GM18502 (cell line): ENCODE data around the gene TNIK.
"Not testable (repeated sequence)": the region's sequence is repeated elsewhere in the genome, so short reads cannot be mapped to it uniquely, and the experiment has no call there.

ENCODE experiments used
- ATAC-seq: cut with Tn5 transposase; IDR thresholded peaks from one replicate; pipeline ENCODE4 v1.9.1; 2021; ENCODE audit warnings: mild to moderate bottlenecking; ENCODE audit not compliant: unreplicated experiment, poor library complexity

TNIK gene

DNA sequence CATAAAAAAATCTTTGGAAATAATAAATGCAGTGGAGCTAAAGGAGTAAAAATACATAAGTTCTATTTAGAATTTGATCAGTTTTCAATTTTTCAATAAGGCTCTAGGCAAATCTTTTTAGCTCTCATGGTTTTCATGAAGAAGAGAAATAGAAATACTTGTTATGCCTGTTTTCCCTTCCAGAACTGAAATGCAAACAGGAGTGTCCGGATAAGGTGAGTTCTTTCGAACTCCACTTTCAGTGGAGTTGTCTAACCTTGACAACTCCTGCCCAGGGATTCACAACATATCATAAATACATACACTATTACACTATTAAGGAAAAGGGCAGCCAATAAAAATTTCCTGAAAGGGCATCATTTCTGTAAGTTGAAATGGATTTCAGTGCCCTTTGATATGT lies 217.3 kb downstream of the TNIK start:
- no peak for ATAC-seq

DNA sequence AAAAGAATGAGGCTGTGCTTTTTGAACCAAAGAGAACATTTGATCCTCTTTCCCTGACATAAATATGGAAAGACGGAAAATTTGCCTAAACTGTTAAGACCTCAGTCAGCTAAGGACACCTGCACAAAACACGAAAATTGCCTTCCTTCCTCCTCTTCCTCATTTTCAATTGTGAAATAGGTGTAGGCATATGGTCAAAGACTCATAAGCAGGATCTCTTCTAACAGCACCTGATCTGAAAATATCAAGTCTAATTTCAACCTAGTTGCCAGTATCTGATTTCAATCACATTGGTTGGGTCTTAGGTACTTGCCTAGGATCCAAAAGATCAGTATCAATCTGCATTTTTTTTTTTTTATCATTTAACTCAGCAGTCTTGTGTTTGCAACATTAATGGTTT lies 218.0 kb downstream of the TNIK start:
- ATAC-seq = no peak

DNA sequence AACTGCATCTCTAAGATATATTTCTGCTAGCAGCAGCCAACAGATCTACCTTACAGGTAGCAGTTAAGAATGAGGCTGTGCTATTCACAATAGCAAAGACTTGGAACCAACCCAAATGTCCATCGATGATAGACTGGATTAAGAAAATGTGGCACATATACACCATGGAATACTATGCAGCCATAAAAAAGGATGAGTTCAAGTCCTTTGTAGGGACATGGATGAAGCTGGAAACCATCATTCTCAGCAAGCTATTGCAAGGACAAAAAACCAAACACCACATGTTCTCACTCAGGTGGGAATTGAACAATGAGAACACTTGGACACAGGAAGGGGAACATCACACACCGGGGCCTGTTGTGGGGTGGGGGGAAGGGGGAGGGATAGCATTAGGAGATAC lies 218.6 kb downstream of the TNIK start:
- ATAC-seq = not testable (repeated sequence)

DNA sequence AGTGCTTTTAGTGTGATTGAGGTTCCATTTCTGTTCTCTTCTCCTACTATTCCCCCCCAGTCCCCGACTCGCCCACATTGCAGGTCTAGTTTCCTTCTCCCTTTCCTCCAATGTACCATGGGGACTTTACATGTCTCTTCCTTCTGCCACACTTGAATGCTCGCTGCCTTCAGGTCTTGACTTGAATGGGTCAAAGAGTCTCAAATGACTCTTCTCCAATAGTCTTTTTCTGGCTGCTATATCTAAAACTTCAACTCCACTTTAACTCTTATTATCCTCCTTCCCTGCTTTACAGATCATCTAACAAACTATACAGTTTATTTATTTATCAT lies 219.7 kb downstream of the TNIK start:
- ATAC-seq = peak; percentile 62

DNA sequence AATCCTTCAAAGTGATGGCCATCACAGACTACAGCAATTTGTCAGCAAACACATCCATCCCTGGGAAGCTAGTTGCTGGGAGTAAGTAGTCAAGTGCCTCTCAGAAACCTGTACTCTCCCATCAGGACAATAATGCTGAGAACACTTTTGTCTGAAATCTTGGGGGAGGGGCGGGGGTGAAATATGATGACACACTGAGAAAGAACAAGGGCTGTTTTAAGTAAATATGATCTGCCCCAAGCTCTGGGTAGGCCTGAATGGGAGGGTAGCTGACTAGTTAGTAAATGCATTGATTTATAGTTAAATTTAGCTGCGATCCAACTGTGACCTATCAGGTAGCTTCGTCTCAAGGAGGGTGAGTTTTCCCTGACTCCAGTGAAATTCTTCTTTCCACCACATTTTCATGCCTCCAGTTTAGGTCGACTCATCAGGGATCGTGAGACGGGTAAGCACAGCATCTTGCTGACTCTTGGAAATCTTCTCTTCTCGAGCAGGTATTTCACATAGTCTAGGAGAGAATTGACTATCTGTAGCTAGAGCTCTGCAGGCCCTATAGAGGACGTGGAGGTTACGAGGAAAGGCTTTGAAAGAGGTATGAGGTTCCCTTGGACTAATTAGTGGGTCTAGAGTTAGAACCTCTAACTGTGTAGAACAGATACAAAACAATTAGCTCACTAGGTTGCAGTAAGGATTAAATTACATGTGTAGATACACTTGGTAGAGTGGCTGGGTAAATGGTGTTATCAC lies 220.3 kb downstream of the TNIK start:
- peak; percentile 28 for ATAC-seq

DNA sequence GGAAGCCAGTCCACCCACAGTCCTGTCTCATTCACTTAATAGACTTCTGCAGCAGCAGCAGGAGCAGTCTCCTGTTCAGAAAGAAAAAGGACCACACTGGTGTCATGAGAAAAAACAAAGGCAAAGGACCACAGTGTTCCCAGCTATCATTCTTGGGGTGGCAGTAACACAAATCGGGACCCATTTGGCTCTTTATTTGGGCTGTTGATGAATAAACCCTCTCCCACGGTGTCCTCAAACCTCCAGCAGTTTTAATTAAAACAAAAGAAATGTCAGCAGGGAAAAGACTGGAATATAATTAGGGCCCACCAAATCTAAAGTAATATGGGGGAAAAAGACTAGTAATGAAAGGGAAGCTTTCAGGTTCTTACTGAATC lies 223.2 kb downstream of the TNIK start:
- ATAC-seq = no peak

DNA sequence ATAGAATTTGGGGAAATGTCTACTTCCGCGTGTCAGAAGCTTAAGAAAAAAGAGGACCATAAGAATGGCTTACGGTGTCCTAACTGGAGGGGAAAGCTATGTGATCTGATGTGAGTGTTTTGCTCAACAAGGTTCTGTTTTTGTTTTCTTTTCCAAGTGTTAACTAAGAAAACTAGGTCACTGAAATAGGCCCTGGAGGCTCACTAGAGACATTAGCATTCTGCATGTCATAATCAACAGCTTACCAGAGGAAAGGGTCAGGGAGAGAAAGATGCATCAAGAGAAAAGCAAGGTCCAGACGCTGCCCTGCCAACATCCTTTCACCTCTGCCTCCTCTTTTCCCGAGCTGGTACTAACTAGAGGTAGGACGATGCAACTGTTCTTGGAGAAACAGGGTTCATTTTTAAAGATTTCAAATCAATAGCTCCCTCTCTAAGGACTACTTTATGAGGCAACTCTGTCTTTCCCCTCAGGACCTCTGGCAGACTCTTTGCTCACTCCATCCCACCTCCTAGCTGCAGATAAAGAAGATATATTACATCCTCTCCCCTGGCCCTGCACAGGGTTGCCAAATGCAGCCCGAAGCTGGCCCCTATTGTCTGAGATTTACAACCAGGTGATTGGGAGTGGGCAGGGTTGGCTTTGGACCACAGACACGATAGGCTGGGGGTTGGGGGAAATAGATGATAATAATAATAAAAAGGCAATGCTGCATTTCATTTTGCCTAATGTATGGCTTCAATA lies 223.8 kb downstream of the TNIK start:
- no peak for ATAC-seq

DNA sequence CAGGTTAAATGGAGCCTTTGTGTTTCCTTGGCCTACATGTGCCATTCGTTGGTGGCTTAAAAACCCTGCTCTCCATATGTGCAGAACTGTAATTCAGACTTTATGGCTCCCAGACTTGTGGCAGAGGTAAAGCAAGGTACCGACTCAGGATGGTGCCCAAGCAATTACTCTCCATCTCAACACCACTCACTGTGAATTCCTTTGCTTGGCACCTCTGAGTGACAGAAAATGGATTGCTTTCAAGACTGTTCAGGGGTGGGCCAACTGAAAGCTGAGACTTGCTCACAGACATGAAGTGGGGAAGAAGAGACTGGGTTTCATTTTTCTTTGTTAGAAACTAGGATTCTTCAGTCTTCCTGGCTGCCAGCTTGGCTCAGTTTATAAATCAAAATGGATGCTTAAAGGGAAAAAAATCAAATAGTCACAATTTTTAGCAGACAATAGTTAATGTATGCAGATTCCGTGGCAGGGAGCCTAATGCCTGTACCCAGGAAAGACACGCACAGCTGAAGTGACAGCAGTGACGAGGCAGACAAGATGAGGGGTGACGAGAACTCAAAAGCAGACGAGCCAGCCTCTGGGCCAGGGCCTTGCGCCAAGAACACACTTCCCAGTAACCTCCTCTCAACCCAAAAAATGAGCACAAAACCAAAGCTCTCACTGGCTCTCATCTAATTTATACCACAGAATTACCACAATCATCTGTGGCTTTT lies 225.8 kb downstream of the TNIK start:
- ATAC-seq = no peak

DNA sequence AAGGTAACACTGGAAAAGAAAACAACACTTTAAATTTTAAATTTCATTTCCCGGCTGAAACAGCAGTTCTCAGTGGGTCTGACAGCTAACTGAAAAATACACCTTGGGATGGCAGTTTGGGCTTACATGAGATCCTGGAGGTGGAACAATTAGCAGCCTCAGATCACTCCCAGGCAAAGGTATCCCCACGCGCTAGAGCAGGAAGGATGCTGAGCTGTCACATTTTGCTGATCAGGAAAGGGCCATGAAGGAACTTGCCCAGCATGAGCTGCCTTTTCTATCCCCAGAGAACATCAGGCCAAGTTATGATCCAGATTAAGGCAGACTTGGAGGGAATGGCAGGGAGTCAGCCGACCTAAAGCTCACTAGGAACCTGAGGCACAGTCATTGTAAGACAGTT lies 228.8 kb downstream of the TNIK start:
- ATAC-seq = no peak

DNA sequence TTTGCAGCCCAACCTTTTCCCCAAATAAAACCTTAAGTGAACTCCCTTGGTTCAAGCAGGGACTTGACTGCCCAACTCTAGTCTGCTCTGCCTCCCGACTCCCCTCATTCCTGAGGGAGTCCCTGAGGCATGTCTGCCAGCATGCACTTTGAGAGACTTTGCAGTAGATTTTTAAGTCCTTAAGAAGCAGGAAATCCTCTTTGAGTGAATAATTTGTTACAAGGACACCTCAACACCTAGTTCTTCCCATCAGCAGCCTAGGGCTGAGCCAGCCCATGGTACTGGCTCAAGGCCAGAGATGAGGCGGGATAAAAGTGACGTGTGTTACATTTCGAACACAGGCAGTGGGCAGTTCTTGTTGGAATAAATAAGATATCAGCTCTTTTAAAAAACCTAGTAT lies 229.3 kb downstream of the TNIK start:
- ATAC-seq = no peak

DNA sequence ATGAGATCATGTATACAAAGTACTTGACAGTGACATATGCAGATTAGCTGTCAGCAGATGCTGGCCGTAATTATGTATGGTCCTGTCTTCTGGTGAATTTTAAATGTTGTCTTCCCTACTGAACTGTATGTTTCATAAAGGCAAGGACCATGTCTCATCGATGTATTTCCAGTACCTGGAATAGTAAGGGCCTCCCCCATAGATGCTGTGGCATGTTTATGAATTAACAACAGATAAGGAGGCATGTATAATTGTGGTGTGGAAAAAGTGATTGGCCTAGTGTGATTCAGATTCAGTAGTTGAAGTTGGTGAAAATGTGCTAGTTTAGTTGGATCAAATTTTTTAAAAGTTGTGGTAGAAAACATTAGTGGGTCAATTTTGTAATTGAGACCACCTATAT lies 231.0 kb downstream of the TNIK start:
- ATAC-seq = no peak

DNA sequence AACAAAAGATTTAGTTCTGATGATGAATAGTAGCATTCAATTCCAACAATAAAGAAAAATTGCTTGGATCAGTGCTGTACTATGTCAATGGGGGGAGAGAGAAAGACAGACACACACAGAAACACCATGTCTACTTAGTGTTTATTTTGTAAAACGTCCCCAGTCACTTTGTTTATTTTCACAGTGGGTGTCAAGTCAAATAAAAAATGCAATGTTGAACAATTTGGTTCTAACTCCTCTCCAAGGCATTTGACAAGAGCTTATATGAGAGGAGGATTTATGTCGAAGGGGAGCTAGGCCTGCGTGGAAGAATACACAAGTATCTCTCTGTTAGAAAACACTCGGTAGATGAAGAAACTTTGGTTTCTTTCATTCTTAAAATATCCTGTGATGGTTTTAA lies 232.0 kb downstream of the TNIK start:
- ATAC-seq = no peak

DNA sequence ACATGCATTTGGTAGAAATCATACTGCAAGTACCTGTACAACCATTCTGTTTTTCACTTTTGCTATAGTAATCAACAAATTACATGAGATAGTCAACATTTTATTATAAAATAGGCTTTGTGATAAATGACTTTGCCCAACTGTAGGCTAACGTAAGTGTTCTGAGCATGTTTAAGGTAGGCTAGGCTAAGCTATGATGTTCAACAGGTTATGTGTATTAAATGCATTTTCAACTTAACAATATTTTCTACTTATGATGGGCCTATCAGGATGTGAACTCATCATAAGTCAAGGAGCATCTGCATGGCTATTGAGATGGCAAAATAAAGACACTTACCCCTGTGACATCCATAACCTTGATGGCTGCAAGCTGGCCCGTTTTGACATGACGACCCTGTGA lies 232.4 kb downstream of the TNIK start:
- ATAC-seq = no peak

DNA sequence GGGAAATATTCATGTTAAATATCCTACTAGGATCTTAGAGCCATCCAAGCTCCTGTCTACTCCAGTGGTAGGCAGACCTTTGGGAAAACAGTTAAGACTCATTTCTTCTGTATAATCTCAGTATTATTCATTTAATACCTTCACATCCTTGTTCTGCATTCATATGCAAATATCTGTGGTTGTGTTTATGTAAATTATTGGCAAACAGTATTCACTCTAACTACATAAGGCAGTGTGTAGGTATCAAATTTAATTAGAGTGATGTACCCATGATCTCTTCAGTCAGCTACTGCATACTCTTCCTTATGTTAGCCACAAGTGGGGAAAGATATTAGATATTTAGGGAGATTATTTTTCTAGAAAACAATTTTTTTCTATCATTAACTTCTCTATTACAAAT lies 232.8 kb downstream of the TNIK start:
- ATAC-seq = no peak

DNA sequence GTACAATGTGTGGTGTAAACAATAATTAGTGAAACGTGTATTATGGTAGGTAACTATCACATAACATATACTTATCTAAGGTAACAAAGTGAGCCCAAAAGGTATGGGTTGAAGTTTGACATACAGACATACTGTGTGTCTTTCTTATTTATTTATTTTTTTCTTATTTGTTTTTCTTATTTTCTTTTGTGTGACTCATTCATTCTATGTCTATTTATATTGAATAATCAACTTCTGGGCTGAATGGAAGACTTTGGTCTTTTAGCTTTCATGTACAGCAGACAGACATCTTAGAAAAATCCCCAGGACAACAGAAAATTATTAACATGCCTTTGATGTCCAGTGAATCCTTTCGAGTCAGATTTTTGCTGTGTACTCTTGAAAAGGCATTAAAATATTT lies 233.4 kb downstream of the TNIK start:
- ATAC-seq = no peak

DNA sequence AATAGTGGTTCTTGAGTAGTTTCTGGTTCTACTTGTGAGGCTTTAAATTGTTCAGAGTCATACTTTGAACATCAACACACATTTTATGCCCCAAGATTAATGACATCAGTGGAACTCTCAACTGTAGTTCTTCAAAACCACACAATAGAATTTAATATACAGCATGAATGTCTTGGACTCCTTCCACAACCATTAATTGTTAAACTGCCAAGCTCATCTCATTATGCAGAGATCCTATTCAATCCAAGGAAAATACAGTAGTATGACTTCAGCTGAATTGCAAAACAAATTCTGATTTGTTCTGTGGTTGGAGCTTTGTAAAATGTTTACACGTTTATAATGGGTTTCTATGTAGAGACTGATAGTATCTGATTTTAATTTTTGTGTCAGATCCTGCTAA lies 234.5 kb downstream of the TNIK start:
- ATAC-seq = no peak

DNA sequence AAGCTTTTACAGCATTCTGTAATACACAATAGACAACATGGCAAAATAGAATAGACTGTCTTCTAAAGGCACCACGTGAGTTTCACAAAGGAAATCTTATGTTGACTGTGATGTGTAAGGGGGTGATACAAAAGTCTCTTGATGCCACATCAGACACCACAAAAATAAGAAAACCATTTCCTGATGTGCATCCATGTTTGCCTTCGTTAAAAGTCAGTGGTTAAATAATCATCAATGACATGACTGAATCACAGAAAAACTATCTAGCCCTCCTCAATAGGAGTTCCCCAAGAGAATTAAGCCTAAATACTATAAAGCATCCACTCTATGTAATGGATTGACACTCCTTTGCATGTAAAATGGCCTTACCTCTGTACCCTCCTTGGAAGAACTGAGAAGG lies 235.0 kb downstream of the TNIK start:
- peak; percentile 45 for ATAC-seq

DNA sequence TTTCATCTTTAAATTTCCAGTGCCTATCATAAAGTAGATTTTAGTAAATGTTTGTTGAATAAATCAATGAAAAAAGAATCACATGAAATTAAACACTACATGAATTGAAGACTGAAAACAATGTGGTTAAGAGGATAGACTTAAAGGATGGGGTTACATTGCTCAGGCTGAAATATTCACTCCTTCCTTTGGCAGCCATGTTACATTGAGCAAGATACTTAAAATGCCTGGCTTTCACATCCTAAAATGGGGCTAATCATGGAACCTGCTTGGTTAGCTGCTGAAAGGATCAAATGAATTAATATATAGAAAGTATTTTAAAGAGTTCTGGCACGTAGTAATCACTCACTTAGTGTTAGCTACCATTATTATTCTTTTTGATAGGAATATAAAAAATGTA lies 236.8 kb downstream of the TNIK start:
- no peak for ATAC-seq

DNA sequence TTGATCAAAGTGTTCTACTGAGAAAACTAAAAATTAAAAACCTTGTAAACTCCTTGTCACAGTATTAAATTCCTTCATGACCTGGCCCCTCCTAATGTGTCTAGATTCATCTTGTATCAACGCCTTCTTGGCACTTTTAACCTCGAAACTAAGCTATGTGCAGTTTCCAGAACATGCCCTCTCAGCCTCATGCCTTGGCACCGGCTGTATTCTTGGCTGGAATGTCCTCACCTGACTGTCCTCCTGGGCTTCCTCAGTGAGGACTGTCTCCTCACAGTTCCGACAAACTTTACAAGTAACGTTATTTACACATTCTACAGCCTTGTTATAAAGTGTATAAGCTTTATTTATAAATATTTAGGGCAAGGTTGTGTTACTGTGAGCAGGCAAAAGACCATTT lies 237.2 kb downstream of the TNIK start:
- no peak for ATAC-seq

DNA sequence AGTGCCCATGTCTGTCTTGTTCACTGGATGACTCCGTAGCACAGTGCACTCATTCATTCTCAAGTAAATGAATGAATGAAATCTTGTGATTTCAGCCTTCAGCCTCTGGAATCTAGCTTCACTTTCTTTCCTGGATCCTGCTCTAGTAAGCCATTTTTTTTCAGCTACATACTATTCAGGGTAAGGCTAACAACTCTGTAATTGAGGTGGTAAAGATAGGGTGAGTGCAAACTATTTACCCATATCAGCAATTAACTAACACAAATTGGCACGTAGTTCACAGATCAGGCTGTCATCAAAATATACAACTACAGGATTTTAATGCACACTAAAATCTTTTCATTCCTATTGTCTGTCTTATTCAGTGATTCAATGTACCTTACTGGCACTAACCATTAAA lies 238.6 kb downstream of the TNIK start:
- no peak for ATAC-seq

DNA sequence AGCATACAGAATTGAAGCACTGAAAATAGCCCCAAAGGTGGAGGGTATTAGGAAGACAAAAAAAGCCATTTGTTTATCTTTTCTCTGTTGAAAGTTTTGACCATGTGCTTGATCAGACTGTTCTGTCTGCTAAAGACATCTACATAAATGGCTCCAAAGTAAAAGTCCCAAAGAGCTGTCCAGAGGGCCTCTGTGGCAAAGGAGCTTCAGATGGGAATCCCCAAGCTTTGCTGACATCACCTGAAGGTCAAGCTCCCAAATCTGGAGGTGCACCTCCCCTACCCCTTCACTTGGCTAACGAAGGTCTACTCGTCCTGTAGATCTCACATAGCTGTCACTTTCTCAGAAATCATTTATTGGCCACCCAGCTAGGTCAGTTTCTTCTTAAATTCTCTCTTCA lies 239.1 kb downstream of the TNIK start:
- no peak for ATAC-seq

DNA sequence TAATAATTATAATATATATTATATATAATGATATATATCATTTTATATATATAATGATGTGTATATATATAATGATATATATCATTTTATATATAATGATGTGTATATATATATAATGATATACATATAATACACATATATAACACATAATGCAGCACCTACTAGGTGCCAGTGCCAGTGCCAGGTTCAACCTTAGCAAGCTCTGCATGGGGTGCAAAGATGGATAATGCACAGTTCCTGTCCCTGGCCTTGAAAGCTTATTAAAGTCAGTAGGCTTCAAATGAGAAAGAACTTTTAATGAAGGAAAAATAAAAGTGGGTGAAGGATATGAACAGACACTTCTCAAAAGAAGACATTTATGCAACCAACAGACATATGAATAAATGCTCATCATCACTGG lies 240.9 kb downstream of the TNIK start:
- no peak for ATAC-seq
